ENCODE results near the gene RCN2.

RCN2 gene

GRCh38 chr15:76913737-76914136 lies 17.8 kb upstream of the RCN2 start:
- TF ChIP-seq SNAI2 (CRISPR knock-in tag; IDR thresholded peaks at IDR 0.05) (no peak), PPARA (CRISPR knock-in tag; IDR thresholded peaks at IDR 0.05; ENCODE audit: borderline replicate concordance) (no peak), ESRRG (CRISPR knock-in tag; IDR thresholded peaks at IDR 0.05) (no peak), RARB (CRISPR knock-in tag; IDR thresholded peaks at IDR 0.05) (no peak), ZFP3 (CRISPR knock-in tag; IDR thresholded peaks at IDR 0.05) (no peak), CSRNP3 (CRISPR knock-in tag; IDR thresholded peaks at IDR 0.05) (no peak), ZNF70 (CRISPR knock-in tag; IDR thresholded peaks at IDR 0.05) (no peak), ZC3H10 (CRISPR knock-in tag; IDR thresholded peaks at IDR 0.05) (no peak), CSDC2 (CRISPR knock-in tag; IDR thresholded peaks at IDR 0.05) (no peak), ISL1 (CRISPR knock-in tag; IDR thresholded peaks at IDR 0.05) (no peak), TSHZ2 (CRISPR knock-in tag; IDR thresholded peaks at IDR 0.05) (no peak), TOX (CRISPR knock-in tag; IDR thresholded peaks at IDR 0.05; ENCODE audit: borderline replicate concordance) (no peak), CREB5 (CRISPR knock-in tag; IDR thresholded peaks at IDR 0.05; ENCODE audit: low read depth) (no peak), ARNTL (CRISPR knock-in tag; IDR thresholded peaks at IDR 0.05; ENCODE audit: borderline replicate concordance, low read depth) (no peak), TCF4 (CRISPR knock-in tag; IDR thresholded peaks at IDR 0.05; ENCODE audit: borderline replicate concordance) (no peak), BACH2 (CRISPR knock-in tag; IDR thresholded peaks at IDR 0.05; ENCODE audit: borderline replicate concordance) (no peak), ZNF8 (CRISPR knock-in tag; IDR thresholded peaks at IDR 0.05) (no peak), ZFP30 (CRISPR knock-in tag; IDR thresholded peaks at IDR 0.05) (no peak)
- TF ChIP-seq, protein P1, sequence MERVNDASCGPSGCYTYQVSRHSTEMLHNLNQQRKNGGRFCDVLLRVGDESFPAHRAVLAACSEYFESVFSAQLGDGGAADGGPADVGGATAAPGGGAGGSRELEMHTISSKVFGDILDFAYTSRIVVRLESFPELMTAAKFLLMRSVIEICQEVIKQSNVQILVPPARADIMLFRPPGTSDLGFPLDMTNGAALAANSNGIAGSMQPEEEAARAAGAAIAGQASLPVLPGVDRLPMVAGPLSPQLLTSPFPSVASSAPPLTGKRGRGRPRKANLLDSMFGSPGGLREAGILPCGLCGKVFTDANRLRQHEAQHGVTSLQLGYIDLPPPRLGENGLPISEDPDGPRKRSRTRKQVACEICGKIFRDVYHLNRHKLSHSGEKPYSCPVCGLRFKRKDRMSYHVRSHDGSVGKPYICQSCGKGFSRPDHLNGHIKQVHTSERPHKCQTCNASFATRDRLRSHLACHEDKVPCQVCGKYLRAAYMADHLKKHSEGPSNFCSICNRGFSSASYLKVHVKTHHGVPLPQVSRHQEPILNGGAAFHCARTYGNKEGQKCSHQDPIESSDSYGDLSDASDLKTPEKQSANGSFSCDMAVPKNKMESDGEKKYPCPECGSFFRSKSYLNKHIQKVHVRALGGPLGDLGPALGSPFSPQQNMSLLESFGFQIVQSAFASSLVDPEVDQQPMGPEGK (CRISPR knock-in tag; IDR thresholded peaks at IDR 0.05; ENCODE audit: borderline replicate concordance), result no peak
- no peak for ATAC-seq

GRCh38 chr15:76916369-76916768 lies 15.2 kb upstream of the RCN2 start:
- ATAC-seq, result no peak
- no peak for TF ChIP-seq ARNTL (CRISPR knock-in tag; IDR thresholded peaks at IDR 0.05; ENCODE audit: borderline replicate concordance, low read depth)
- TF ChIP-seq POU6F1 (CRISPR knock-in tag; IDR thresholded peaks at IDR 0.05; ENCODE audit: borderline replicate concordance, low read depth), result no peak
- TF ChIP-seq TCF4 (CRISPR knock-in tag; IDR thresholded peaks at IDR 0.05; ENCODE audit: borderline replicate concordance), result no peak
- TF ChIP-seq ZNF8 (CRISPR knock-in tag; IDR thresholded peaks at IDR 0.05), result no peak
- TF ChIP-seq TSHZ2 (CRISPR knock-in tag; IDR thresholded peaks at IDR 0.05), result no peak
- no peak for TF ChIP-seq RARB (CRISPR knock-in tag; IDR thresholded peaks at IDR 0.05)
- TF ChIP-seq ZC3H10 (CRISPR knock-in tag; IDR thresholded peaks at IDR 0.05), result no peak
- TF ChIP-seq CSRNP3 (CRISPR knock-in tag; IDR thresholded peaks at IDR 0.05), result no peak
- TF ChIP-seq SNAI2 (CRISPR knock-in tag; IDR thresholded peaks at IDR 0.05), result no peak
- TF ChIP-seq TOX (CRISPR knock-in tag; IDR thresholded peaks at IDR 0.05; ENCODE audit: borderline replicate concordance), result no peak
- TF ChIP-seq ZNF565 (CRISPR knock-in tag; conservative IDR thresholded peaks at IDR 0.05; ENCODE audit: low read depth), result no peak
- TF ChIP-seq PPARA (CRISPR knock-in tag; IDR thresholded peaks at IDR 0.05; ENCODE audit: borderline replicate concordance), result no peak
- no peak for TF ChIP-seq CREB5 (CRISPR knock-in tag; IDR thresholded peaks at IDR 0.05; ENCODE audit: low read depth)
- no peak for TF ChIP-seq ZFP3 (CRISPR knock-in tag; IDR thresholded peaks at IDR 0.05)
- no peak for TF ChIP-seq ISL1 (CRISPR knock-in tag; IDR thresholded peaks at IDR 0.05)
- TF ChIP-seq OSR1 (CRISPR knock-in tag; IDR thresholded peaks at IDR 0.05), result no peak
- no peak for TF ChIP-seq ZFP30 (CRISPR knock-in tag; IDR thresholded peaks at IDR 0.05)

Measured in SK-N-SH treated with all-trans-retinoic acid at 6 μM for 48 hours (cell line).